K562 (cell line): ENCODE data around the gene SNRNP200. TPM values are rescaled to one million over a fixed set of nuclear protein-coding genes. Genes with fewer than 3 reads are reported as not detected.

Experiments used
- ATAC-seq: fragments of 200-7000 bp; cut with Tn5 transposase; 3 replicates; pipeline ENCODE4 v1.9.1; 2020; ENCODE audit warnings: moderate library complexity
- BruUV-seq: library from RNA; stranded (reverse); fragments of 400-500 nt; replicated peaks from 2 replicates; lab custom pipeline; 2021; lab: Mats Ljungman, UMichigan
- CTCF ChIA-PET: fragments of 300-600 bp; formaldehyde crosslinking; extraction: SDS; loops from one replicate; lab custom pipeline; 2021; ENCODE audit warnings: low intra/inter-chr PET ratio; lab: Yijun Ruan, JAX
- POLR2A ChIA-PET: fragments of 300-600, 350-650 bp; sonication (Branson Sonifier 250); formaldehyde crosslinking; extraction: SDS; loops from one replicate; lab custom pipeline; 2021; ENCODE audit warnings: antibody characterized with exemption, inconsistent platforms; lab: Yijun Ruan, JAX
- DNase-seq, 4 experiments: peaks; one replicate each; pipeline versions ENCODE4 v3.0.0 to v3.0.0-alpha.2; 2011 to 2018; ENCODE audit warnings: low spot score in 3 of 4, mixed read lengths in 3 of 4; ENCODE audit errors: extremely low read depth in 1 of 4
- FAIRE-seq: peaks from 2 replicates; lab custom pipeline; 2011; peaks lifted over from hg19 to GRCh38; lab: Jason Lieb, UNC
- H2AFZ ChIP-seq: 2 replicates; pipeline ENCODE4 v1.6.0; 2011; ENCODE audit warnings: low read depth, low read length, control low read depth, inconsistent platforms
- H3K27ac ChIP-seq: fragments of 200-600 bp; 3 replicates; pipeline ENCODE4 v1.8.0; 2011; ENCODE audit warnings: low read depth, mild to moderate bottlenecking, control low read depth, inconsistent platforms, low read length, moderate library complexity, mixed read lengths; ENCODE audit errors: extremely low read depth
- H3K27me3 ChIP-seq, 2 experiments: fragments of 300-600 bp in 1 of 2; 2 replicates in 1 of 2; 3 replicates in 1 of 2; pipeline versions ENCODE4 v1.6.0 to v1.8.0; 2011; ENCODE audit warnings: inconsistent platforms in 2 of 2, low read length in 2 of 2, mild to moderate bottlenecking in 1 of 2, mixed read lengths in 1 of 2, moderate library complexity in 1 of 2; ENCODE audit not compliant: control insufficient read depth in 2 of 2, insufficient read depth in 2 of 2
- H3K36me3 ChIP-seq: fragments of 300-600 bp; 3 replicates; pipeline ENCODE4 v1.8.0; 2011; ENCODE audit warnings: mild to moderate bottlenecking, low read length, inconsistent platforms; ENCODE audit not compliant: control insufficient read depth, insufficient read depth
- H3K4me1 ChIP-seq, 2 experiments: fragments of 200-600 bp in 1 of 2; replicated peaks in 1 of 2; 2 replicates in 1 of 2; 3 replicates in 1 of 2; pipeline versions ENCODE4 v1.5.1 to v1.8.0; 2011; ENCODE audit warnings: inconsistent platforms in 2 of 2, low read length in 2 of 2, mild to moderate bottlenecking in 1 of 2, mixed read lengths in 1 of 2, moderate library complexity in 1 of 2; ENCODE audit not compliant: control insufficient read depth in 2 of 2, insufficient read depth in 2 of 2
- H3K4me2 ChIP-seq: 2 replicates; pipeline ENCODE4 v1.6.1; 2011; ENCODE audit warnings: low read length, control low read depth, inconsistent platforms, mixed read lengths; ENCODE audit not compliant: insufficient read depth
- H3K4me3 ChIP-seq: fragments of 200-600 bp; sonication (generic), shearing (Covaris generic); 2 replicates; pipeline ENCODE4 v1.5.1; 2016; ENCODE audit warnings: control low read depth, inconsistent platforms
- H3K79me2 ChIP-seq: fragments of 200-600 bp; 3 replicates; pipeline ENCODE4 v1.8.0; 2011; ENCODE audit warnings: low read length, inconsistent platforms; ENCODE audit not compliant: control insufficient read depth, insufficient read depth
- H3K9ac ChIP-seq, 2 experiments: 2 replicates each; pipeline versions ENCODE4 v1.6.0 to v1.6.1; 2011; ENCODE audit warnings: low read depth in 2 of 2, low read length in 2 of 2, control low read depth in 1 of 2, inconsistent platforms in 1 of 2, mild to moderate bottlenecking in 1 of 2, mixed read lengths in 1 of 2; ENCODE audit not compliant: insufficient read depth in 1 of 2
- H3K9me1 ChIP-seq: one replicate; pipeline ENCODE4 v1.6.0; 2011; ENCODE audit warnings: inconsistent platforms, mild to moderate bottlenecking, low read length, moderate library complexity; ENCODE audit not compliant: control insufficient read depth, insufficient read depth
- H3K9me3 ChIP-seq: replicated peaks from 2 replicates; pipeline ENCODE4 v1.5.1; 2011; ENCODE audit warnings: low read depth, low read length, inconsistent platforms; ENCODE audit not compliant: control insufficient read depth, insufficient read depth
- H4K20me1 ChIP-seq: replicated peaks from 2 replicates; pipeline ENCODE4 v1.6.1; 2011; ENCODE audit warnings: low read length, inconsistent platforms, mixed read lengths; ENCODE audit not compliant: control insufficient read depth, insufficient read depth
- MEIS2 ChIP-seq: fragments of 450-650 bp; IDR thresholded peaks from 2 replicates; pipeline ENCODE4 v1.6.1; 2014; ENCODE audit warnings: mild to moderate bottlenecking; ENCODE audit not compliant: partially characterized antibody
- POLR2AphosphoS5 ChIP-seq: IDR thresholded peaks from 2 replicates; pipeline ENCODE4 v1.6.1; 2011; ENCODE audit warnings: mild to moderate bottlenecking, low read depth, low read length, moderate library complexity; ENCODE audit not compliant: control insufficient read depth, insufficient read depth
- ZBTB9 ChIP-seq: fragments of 450-650 bp; formaldehyde crosslinking; IDR thresholded peaks from 2 replicates; pipeline ENCODE4 v1.4.0; 2020; ENCODE audit warnings: mild to moderate bottlenecking, moderate library complexity
- ZNF318 ChIP-seq, 2 experiments: fragments of 450-650 bp; IDR thresholded peaks; 2 replicates each; pipeline ENCODE4 v1.6.1; 2016; ENCODE audit warnings: mild to moderate bottlenecking in 2 of 2, borderline replicate concordance in 1 of 2, low read depth in 1 of 2, moderate library complexity in 1 of 2
- ZNF707 ChIP-seq: fragments of 250-450 bp; sonication (Bioruptor Pico); conservative IDR thresholded peaks from 2 replicates; pipeline ENCODE4 v1.8.0; 2022; ENCODE audit warnings: inconsistent platforms, mild to moderate bottlenecking, moderate library complexity
- WGBS: fragments of 100-300 bp; shearing (Covaris generic); methylation state at CpG from one replicate; pipeline ENCODE4 v1.1.6; 2016; ENCODE audit warnings: low coverage, mixed read lengths; ENCODE audit not compliant: insufficient coverage; ENCODE audit errors: missing lambda C conversion rate; 5-methylcytosine and 5-hydroxymethylcytosine counted together
- in situ Hi-C: fragments of 300-500 bp; cut with MboI; formaldehyde crosslinking; loops from 4 replicates; pipeline ENCODE4 v1.15.0; 2018; ENCODE audit warnings: inconsistent platforms, mixed read lengths
- intact Hi-C: fragments of 100-400 bp; cut with micrococcal nuclease; formaldehyde crosslinking; loops from 2 replicates; pipeline ENCODE4 v1.14.2; 2022
- polyA plus RNA-seq, 8 experiments: library from polyadenylated mRNA; depleted of rRNA in 4 of 8; stranded (reverse) in 5 of 8; unstranded in 3 of 8; fragments of >200 nt; fragmentation: Nextera tagmentation in 2 of 8; fragmentation: Illumina TruSeq in 1 of 8; extraction: Ambion mirVana in 2 of 8; extraction: Trizol in 1 of 8; gene quantifications; 2 replicates each; pipeline versions ENCODE4 v1.2.1 to v1.2.3, GENCODE V29; 2011 to 2014; ENCODE audit warnings: inconsistent platforms in 1 of 8, missing spikeins in 1 of 8
- total RNA-seq, 7 experiments: library from RNA; depleted of rRNA in 6 of 7; stranded (reverse); fragments of >200 nt in 6 of 7; fragmentation: Illumina TruSeq in 2 of 7; extraction: Trizol in 2 of 7; gene quantifications; 2 replicates each; pipeline versions ENCODE4 v1.2.1 to v1.2.3, GENCODE V29; 2011 to 2021; ENCODE audit warnings: low replicate concordance in 1 of 7
- TF ChIP-seq, protein P1 (sequence below): fragments of 450-650 bp; IDR thresholded peaks from 2 replicates; pipeline ENCODE4 v1.6.1; 2016

Gene SNRNP200
- total and polyA plus RNA-seq, 9 of the 15 experiments (the other 6 are each of a cell fraction or from before 2014, with no cell fraction given) = 76.1 to 231 (median 155) TPM

DNA sequence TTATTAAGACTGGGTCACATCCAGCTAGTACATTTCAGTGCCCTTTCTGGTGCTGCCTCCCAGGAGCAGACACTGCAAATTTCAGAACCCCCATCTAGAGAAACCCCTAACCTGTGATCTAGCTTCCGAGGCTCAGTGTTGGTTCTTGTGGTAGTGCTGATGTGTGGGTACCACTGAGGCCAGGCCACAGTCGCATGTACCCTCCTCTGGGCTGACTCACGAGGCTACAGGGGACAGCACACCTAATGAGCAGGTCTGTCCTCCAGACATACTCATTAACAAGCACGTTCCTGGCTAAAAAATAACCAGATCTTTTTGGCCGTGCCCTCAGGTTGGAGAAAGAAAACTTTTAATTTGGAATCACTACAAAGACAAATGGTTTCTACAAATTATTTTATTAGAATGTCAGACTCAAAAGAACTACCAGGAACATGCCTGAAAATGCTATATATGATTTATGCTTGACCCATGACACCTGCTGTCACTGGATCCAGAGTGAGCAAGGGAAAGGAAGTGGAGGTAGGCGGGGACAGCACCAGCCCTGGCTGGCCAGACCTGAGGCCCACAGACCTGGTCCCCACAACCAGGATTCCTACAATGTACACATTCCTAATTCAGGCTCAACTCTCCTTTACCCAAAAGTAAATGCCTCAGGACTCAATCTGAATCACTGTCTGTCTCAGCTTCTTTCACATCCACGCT, 30.8 kb downstream of the SNRNP200 start:
- peak; percentile 35 for ATAC-seq
- in situ Hi-C loops = no loop called here
- H3K27ac ChIP-seq = no peak overlapping the region

More for the DNA sequence above, 30.8 kb downstream of the SNRNP200 start:
- Histone ChIP-seq H3K9me1 (no peaks in the 10 kb centered on the region), H4K20me1 (peaks cover 3% of the 10 kb centered on the region; the same call in 1 of the 2 replicates), H3K4me2 (no peak overlapping the region), H3K27me3 (no peaks in the 10 kb centered on the region), H3K9ac (no peak overlapping the region), H3K4me1 (no peaks in the 10 kb centered on the region), H3K36me3 (peaks cover 87% of the 10 kb centered on the region), H2AFZ (no peak overlapping the region), H3K4me3 (no peak overlapping the region), H3K79me2 (no peaks in the 10 kb centered on the region), H3K9me3 (no peaks in the 10 kb centered on the region)
- ChIA-PET CTCF (no interaction called here), POLR2A (interaction anchor here (1.1 to 1.2 kb wide), 3 partner anchors 9 to 32 kb away, joined by 3 to 4 read pairs (median 3); partner anchors contain the start of gene SNRNP200)
- no peak for DNase-seq
- FAIRE-seq = no peak
- TF ChIP-seq ZNF318 (IDR thresholded peaks at IDR 0.05; ENCODE audit: borderline replicate concordance in 1 of 2, low read depth in 1 of 2) (no peak), ZNF707 (CRISPR knock-in tag) (no peak), POLR2AphosphoS5 (0 out of 2 replicates have a peak, but pooled peaks have one; percentile 39), MEIS2 (peak; percentile 57), ZBTB9 (CRISPR knock-in tag) (no peak)
- TF ChIP-seq, protein P1, sequence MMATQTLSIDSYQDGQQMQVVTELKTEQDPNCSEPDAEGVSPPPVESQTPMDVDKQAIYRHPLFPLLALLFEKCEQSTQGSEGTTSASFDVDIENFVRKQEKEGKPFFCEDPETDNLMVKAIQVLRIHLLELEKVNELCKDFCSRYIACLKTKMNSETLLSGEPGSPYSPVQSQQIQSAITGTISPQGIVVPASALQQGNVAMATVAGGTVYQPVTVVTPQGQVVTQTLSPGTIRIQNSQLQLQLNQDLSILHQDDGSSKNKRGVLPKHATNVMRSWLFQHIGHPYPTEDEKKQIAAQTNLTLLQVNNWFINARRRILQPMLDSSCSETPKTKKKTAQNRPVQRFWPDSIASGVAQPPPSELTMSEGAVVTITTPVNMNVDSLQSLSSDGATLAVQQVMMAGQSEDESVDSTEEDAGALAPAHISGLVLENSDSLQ = peak; percentile 51; the same call in 1 of the 2 replicates
- BruUV-seq = TSS peak; percentile 37
- intact Hi-C loops = no loop called here
- 87% methylated on average over 7 of the region's 7 CpGs for WGBS
